ENCODE measurements around the gene ABRACL.

The ABRACL gene

GRCh38 chr6:139062932-139063646, 34.5 kb downstream of the ABRACL start:
- TF ChIP-seq CTCF (conservative IDR thresholded peaks at IDR 0.05), result no peak
- H3K27ac ChIP-seq, result no peak overlapping the region

- TF ChIP-seq CTCF (conservative IDR thresholded peaks at IDR 0.05), result no peak
- no peak overlapping the region for H3K27ac ChIP-seq
These were observed 36.6 kb downstream of the ABRACL start for GRCh38 chr6:139064981-139065665.

GRCh38 chr6:139066080-139066479, 37.5 kb downstream of the ABRACL start:
- TF ChIP-seq CTCF (conservative IDR thresholded peaks at IDR 0.05), result no peak
- H3K27ac ChIP-seq, result no peak overlapping the region

GRCh38 chr6:139068846-139069245, 40.3 kb downstream of the ABRACL start:
- no peak for TF ChIP-seq CTCF (conservative IDR thresholded peaks at IDR 0.05)

GRCh38 chr6:139073118-139073517, 44.6 kb downstream of the ABRACL start:
- H3K27ac ChIP-seq, result no peak overlapping the region
- TF ChIP-seq CTCF (conservative IDR thresholded peaks at IDR 0.05), result no peak

More at GRCh38 chr6:139068846-139069245, 40.3 kb downstream of the ABRACL start:
- no peak overlapping the region for H3K27ac ChIP-seq

GRCh38 chr6:139079018-139079417, 50.5 kb downstream of the ABRACL start:
- no peak overlapping the region for H3K27ac ChIP-seq
- no peak for TF ChIP-seq CTCF (conservative IDR thresholded peaks at IDR 0.05)

- no peak overlapping the region for H3K27ac ChIP-seq
- TF ChIP-seq CTCF (conservative IDR thresholded peaks at IDR 0.05), result no peak
These were observed 51.8 kb downstream of the ABRACL start for GRCh38 chr6:139080255-139080920.
